HG03469 (cell line): ENCODE measurements around the gene TBC1D3L.
"Not testable (repeated sequence)": the region's sequence is repeated elsewhere in the genome, so short reads cannot be mapped to it uniquely, and the experiment has no call there.

Experiments
- ATAC-seq: cut with Tn5 transposase; IDR thresholded peaks from one replicate; pipeline ENCODE4 v1.9.1; 2021; ENCODE audit warnings: mild to moderate bottlenecking, moderate library complexity, moderate number of reproducible peaks; ENCODE audit not compliant: unreplicated experiment

TBC1D3L gene

GRCh38 chr17:37988960-37989359, at the start of gene TBC1D3L:
Gene TBC1D3L (minus strand): TSS chr17:37989060. CDS start chr17:37987520, 1,540 bp downstream.
- ATAC-seq: not testable (repeated sequence)

GRCh38 chr17:38003676-38004075, 14.8 kb upstream of the TBC1D3L start, which contains the start of gene TBC1D3D:
Gene TBC1D3D (plus strand): TSS chr17:38003976. CDS start chr17:38005561, 1,585 bp downstream.
- not testable (repeated sequence) for ATAC-seq
